Left ventricle myocardium inferior (tissue), 1 donor: ENCODE results near the gene KCTD3. TPM values are rescaled to one million over a fixed set of nuclear protein-coding genes. Genes with fewer than 3 reads are reported as not detected.

Source experiments
- DNase-seq: peaks from one replicate; pipeline ENCODE4 v3.0.0-alpha.2; 2020
- H3K27ac ChIP-seq: fragments of 200-600 bp; replicated peaks from 2 replicates; pipeline ENCODE4 v1.8.0; 2021
- H3K27me3 ChIP-seq: fragments of 200-600 bp; 2 replicates; pipeline ENCODE4 v1.8.0; 2021; ENCODE audit warnings: low read depth
- H3K36me3 ChIP-seq: fragments of 200-600 bp; 2 replicates; pipeline ENCODE4 v1.8.0; 2021
- H3K4me1 ChIP-seq: fragments of 200-600 bp; 2 replicates; pipeline ENCODE4 v1.8.0; 2021
- H3K4me3 ChIP-seq: fragments of 200-600 bp; 2 replicates; pipeline ENCODE4 v1.8.0; 2021; ENCODE audit warnings: mild to moderate bottlenecking, moderate library complexity
- H3K9me3 ChIP-seq: fragments of 200-600 bp; replicated peaks from 2 replicates; pipeline ENCODE4 v1.8.0; 2021
- CTCF ChIP-seq: fragments of 200-600 bp; IDR thresholded peaks from 2 replicates; pipeline ENCODE4 v1.8.0; 2021; ENCODE audit warnings: antibody characterized with exemption, mild to moderate bottlenecking, borderline replicate concordance
- intact Hi-C: fragments of 100-400 bp; cut with micrococcal nuclease; formaldehyde crosslinking; loops from one replicate; pipeline ENCODE4 v1.11.0; 2022
- total RNA-seq: library from RNA; stranded (reverse); fragmentation: NEBNext Ultra II Directional; extraction: Animal tissue kit (Norgen Biotek cat#: 25700); gene quantifications from one replicate; pipeline ENCODE4 v1.2.1, GENCODE V29; 2021
- donor health status: DM: no; HTN: yes; CAD: no; lungs with severe emphysema.

The KCTD3 gene
- total RNA-seq, 1 donor from 2014 or later, result 11.2 TPM

GRCh38 chr1:215600258-215600792 lies 33.2 kb downstream of the KCTD3 start:
- intact Hi-C loops, result no loop called here
- no peak for TF ChIP-seq CTCF
- H3K27ac ChIP-seq, result no peak overlapping the region
- no peak overlapping the region for H3K4me3 ChIP-seq
- no peaks in the 10 kb centered on the region for H3K27me3 ChIP-seq
- no peaks in the 10 kb centered on the region for H3K9me3 ChIP-seq
- H3K36me3 ChIP-seq, result peaks cover 38% of the 10 kb centered on the region
- H3K4me1 ChIP-seq, result peaks cover 16% of the 10 kb centered on the region
- DNase-seq, result no peak

GRCh38 chr1:215600867-215601266 lies 33.8 kb downstream of the KCTD3 start:
- Histone ChIP-seq H3K4me3 (no peak overlapping the region), H3K27ac (no peak overlapping the region), H3K4me1 (peaks cover 16% of the 10 kb centered on the region), H3K36me3 (peaks cover 33% of the 10 kb centered on the region), H3K9me3 (no peaks in the 10 kb centered on the region), H3K27me3 (no peaks in the 10 kb centered on the region)
- no peak for DNase-seq
- intact Hi-C loops, result no loop called here
- no peak for TF ChIP-seq CTCF

GRCh38 chr1:215601276-215601675 lies 34.2 kb downstream of the KCTD3 start:
- DNase-seq, result no peak
- Histone ChIP-seq H3K4me3 (no peak overlapping the region), H3K27me3 (no peaks in the 10 kb centered on the region), H3K27ac (no peak overlapping the region), H3K36me3 (peaks cover 30% of the 10 kb centered on the region), H3K4me1 (peaks cover 20% of the 10 kb centered on the region), H3K9me3 (no peaks in the 10 kb centered on the region)
- TF ChIP-seq CTCF, result no peak
- intact Hi-C loops, result no loop called here

DNA sequence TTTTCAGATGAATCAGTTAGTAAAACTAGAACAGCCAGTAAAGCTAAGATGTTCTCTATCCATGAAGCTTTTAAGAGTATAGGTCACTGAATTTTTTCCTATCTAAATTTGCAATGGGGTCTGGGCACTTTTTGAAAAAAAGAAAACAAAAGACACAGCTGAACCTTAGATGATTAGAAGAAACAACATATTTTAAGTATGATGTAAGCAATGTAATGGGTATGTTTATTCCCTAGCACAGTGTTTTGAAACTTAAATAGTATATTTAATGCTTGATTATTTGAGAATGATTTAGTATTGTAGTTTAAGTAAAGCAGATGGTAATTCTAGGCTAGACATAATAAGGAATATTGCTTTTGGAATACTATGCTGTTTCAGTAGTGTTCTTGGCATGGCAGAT lies 36.2 kb downstream of the KCTD3 start:
- intact Hi-C loops, result no loop called here
- no peak for DNase-seq
- TF ChIP-seq CTCF, result no peak
- H3K4me1 ChIP-seq, result peaks cover 32% of the 10 kb centered on the region
- no peak overlapping the region for H3K27ac ChIP-seq
- H3K36me3 ChIP-seq, result peaks cover 24% of the 10 kb centered on the region
- no peak overlapping the region for H3K4me3 ChIP-seq
- H3K9me3 ChIP-seq, result no peaks in the 10 kb centered on the region
- no peaks in the 10 kb centered on the region for H3K27me3 ChIP-seq

DNA sequence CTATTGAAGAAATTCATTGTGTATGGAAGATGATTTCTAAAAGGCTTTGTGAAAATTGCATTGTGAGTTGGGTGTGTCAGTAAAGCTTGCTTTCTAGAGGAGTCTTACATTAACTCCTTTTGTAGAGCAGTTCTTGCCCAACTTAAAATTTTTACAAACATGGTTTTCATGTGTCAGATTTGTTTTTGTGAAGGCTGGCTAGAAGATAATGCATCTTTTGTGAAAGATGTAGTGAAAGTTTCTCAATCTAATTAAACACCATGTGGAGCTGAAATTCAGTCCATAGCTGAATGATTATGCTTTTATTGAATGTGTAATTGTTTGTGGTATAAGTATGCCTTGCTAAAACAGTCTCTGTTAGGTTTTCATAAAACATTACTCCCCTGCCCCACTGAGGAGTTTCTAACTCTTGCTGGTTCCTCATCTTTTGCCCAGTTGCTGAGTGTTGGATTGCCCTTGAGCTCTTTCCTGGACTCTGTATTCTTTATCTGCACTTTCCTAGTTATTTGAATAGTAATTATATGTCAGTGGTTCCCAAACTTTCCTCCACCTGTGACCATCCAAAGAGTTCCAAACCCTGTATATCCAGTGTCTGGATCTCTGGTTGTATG lies 38.0 kb downstream of the KCTD3 start:
- Histone ChIP-seq H3K9me3 (no peaks in the 10 kb centered on the region), H3K36me3 (peaks cover 31% of the 10 kb centered on the region), H3K27me3 (no peaks in the 10 kb centered on the region), H3K4me3 (no peak overlapping the region), H3K4me1 (peaks cover 36% of the 10 kb centered on the region), H3K27ac (no peak overlapping the region)
- DNase-seq, result no peak
- no peak for TF ChIP-seq CTCF
- intact Hi-C loops, result no loop called here
